Myocyte (in vitro differentiated cells): ENCODE measurements around the gene PDGFRB. TPM values are rescaled to one million over a fixed set of nuclear protein-coding genes. Genes with fewer than 3 reads are reported as not detected.

ENCODE experiments used
- DNase-seq: peaks from one replicate; pipeline ENCODE4 v3.0.0-alpha.2; 2012; ENCODE audit warnings: low read depth
- total RNA-seq: library from RNA; depleted of rRNA; stranded (reverse); fragments of >200 nt; gene quantifications from 2 replicates; pipeline ENCODE4 v1.2.3, GENCODE V29; 2014

The PDGFRB gene
- total RNA-seq, 1 donor from 2014 or later, result 26.1 TPM

DNA sequence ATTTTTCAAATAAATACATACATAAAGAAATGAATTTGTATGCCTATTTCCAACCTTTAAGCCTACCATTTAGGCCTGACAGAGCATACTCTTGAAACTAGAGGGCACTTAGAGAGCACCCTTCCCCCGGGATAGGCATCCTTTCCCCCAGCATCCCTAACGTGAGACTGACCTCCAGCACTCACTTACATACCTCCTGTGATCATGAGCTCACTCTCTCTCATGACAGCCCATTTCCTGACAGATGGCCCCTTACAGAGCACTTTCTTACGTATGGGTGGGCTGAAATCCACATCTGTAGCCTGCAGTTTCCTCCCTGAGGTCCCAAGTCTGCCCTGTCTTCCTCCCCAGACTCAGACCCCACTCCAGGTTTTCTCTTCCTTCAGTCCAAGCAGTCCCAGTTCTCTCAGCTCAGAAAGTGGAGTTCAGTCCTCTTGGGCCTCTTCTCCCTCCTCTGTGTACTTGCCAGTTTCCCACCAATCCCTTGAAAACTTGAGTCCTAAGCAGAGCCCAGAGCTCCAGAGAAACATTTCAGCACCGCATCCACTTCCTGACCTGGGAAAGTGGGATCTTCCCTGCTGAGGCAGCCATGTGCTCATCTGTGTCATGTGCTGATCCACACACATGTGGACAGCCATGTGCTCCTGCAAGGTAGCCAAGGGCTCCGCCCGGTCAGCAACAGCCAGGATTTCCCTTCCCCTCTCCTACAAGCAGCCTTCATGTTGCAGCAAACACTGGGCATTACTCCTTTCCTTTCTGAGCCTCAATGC, 8.8 kb upstream of the PDGFRB start:
- DNase-seq, result no peak

DNA sequence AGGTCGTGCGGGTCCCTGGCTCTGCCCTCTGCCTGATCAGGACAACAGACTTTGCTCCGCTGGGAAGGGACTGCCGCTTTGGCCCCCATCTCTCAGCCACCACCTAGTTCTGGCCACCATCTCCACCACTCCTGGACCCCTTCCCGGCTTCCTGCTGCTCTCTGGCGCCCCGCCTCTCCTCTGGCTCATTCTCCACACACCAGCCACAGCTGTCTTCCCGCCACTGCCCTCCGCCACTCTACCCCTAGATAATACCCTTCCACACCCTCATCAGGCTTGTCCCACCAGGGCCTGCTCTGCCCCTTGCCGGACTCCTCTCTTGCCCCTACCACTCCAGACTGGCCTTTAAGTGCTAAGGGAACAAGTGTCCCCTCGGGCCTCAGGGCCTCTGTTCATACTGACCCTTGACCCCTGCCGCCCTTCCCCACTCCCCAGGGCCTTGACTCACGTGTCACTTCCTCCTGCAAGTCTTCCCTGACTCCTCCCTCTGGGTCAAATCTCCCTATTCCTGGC, 8.0 kb upstream of the PDGFRB start:
- no peak for DNase-seq

DNA sequence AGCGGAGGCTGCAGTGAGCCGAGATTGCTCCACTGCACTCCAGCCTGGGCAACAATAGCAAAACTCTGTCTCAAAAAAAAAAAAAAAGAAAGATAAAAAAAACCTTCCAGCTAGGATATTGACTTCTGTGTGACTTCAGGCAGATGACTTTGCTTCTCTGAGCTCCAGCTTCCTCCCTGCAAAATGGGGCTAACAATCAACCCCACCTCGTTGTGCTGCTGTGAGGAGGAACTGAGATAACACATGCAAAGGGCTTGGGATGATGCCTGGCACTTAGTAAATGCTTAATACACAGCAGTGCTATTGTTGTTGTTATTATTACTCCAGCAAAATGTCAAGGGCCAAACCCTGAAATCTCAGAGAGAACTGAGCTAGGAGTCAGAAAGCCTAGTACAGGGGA, 7.4 kb upstream of the PDGFRB start:
- no peak for DNase-seq

DNA sequence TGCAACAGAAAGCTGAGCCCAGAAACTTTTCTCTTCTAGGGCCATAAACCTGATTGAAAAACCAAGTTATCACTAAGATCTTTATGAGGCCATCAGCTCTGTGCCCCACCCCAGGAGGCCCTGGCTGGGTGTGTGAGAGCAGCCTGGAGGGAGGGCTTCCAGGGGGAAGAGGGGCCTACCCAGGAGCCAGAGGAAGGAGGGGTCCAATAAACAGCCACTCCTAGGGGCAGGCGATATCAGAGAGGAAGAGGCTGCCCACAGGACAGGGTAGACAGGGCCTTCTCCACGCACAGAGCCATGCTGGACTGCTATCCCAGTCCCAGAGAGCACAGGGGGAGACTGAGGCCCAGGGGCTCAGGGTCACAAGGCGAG, 6.5 kb upstream of the PDGFRB start:
- no peak for DNase-seq

DNA sequence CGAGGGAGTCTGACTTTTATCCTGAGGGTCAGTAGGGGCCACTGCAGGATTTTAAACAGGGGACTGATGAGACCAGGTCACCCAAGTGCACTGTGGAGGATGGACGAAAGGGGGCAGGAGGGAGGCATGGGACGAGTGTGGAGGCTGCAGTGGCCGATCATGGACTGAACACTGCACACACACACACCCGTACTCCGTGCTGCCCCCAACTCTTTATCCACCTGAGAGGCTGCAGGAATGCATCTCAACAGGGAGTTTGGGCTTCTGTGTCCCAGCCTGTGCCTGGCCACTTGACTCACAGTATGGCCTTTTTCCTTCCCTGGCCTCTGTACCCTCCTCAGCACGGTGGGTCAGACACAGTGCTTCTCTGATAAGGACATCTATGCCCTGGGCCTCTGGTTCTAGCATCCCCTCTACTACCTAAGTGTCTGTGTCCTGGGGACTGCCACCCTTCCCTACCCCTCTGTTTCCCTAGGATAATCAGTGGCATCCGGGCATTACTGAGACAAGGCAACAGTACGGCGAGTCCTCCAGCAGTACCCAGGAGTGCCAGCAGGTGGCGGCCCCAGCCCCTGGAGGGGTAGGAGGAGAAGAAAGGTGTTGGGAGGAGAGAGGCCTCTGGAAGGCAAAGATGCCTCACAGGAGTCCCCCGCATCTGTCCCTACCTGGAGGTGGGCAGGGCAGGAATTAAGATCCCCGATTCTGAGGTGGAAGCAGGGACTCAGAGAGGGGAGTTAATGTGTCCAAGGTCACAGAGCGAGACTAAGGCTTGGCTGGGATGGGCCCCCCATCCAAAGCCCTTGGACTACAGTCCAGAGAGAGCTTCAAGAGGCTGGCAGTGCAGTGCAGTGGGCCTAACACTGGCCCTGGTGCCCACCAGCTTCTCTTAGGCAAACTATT, 5.8 kb upstream of the PDGFRB start:
- DNase-seq, result peak; percentile 74

DNA sequence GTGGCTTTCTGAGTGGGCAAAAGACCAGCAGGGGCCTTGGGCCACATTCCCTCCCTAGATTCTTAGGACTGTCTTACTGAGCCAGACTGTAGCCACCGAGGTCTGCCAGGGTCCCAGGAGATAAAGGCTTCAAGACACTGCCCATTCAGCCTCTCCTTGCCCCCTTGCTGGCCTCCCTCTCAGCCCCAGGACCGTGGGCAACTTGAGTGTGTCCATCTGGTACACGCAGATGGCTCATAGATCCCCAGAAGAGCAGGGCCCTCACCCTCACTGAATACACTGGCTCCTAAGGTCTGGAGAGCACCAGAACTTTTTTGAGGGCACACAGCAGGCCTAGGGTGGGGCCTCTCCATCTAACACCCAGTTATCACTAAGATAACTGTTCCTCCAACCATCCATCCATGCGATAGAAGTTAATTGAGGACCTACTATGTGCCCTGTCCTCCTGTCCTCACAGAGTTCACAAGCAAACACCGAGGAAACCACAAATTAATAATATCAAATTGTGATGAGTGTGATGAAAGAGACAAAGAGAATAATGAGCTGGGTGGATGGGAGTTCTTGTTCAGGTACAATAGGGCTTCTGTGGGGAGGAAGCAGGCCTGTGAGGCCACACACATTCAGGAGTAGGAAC, 4.9 kb upstream of the PDGFRB start:
- DNase-seq, result no peak

DNA sequence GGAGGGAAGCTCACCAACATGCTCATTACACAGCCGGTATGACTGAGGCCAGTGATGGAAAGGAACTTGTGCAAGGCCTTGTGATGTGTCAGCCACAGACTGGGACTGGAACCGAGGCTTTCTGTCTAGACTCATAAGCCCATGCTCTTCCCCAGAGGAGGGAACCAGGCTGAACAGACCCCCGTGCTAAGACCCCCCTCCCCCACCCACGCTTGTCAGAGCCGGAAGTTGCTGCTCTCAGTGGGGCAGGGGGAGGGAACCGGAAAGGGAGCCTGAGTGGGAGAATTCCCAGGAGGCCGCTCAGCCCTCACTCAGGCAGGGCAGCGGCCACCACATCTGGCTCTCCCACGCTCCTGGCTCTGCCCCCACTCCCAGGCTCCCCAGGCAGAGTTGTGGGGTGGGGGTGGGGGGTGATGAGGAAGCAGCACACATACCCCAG, 4.1 kb upstream of the PDGFRB start:
- DNase-seq, result no peak

DNA sequence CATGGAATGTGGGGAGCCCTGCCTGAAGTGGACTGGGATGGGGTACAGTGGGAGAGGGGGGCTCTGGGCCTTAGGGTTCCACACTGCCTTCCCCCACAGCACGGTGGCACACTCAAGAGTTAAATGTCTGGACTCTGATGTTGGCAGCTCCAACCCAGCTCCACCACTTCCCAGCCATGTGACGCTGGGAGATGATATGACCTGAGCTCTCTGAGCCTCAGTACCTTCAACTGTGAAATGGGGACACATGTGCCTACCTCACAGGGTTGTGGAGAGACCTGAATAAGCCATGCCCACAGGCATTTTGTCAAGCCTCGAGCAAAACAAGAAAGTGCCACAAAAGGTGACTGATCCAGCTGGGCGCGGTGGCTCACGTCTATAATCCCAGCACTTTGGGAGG, 3.4 kb upstream of the PDGFRB start:
- DNase-seq, result no peak

DNA sequence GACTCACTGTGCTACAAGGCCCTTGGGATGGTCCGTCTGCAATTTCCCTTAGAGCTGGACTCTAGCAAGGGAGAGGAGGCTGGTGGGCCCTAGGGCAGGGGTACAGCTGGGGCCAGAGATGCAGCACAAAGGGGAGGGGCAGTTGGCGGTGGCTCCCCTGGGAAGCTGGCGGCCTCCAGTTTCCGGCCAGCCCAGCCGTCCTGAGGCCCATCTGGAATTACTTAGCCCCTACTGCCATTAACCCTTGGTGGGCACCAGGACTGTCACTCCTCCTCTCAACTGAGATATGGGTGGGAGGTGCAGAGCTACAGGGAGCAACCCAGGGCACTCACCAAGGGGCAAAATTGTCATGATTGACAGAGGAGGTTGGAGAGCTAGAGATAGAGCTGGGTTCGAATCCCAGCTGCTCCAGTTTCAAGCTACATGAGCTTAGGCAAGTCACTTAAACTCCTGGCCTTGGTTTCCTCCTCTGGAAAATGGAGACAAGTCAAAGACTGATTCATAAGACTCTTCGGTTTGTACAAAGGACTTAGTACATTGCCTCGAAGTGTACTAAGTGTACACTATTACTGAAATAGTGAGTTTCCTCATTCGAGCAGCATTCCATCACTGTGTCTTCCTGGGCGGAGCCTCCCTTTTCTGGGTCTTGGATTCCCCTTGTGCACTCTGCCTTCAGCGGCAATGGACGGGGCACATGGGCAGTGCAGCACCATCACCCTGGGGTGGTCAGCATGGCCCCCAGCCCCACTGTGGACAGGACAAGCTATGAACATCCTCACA, 2.7 kb upstream of the PDGFRB start:
- no peak for DNase-seq

DNA sequence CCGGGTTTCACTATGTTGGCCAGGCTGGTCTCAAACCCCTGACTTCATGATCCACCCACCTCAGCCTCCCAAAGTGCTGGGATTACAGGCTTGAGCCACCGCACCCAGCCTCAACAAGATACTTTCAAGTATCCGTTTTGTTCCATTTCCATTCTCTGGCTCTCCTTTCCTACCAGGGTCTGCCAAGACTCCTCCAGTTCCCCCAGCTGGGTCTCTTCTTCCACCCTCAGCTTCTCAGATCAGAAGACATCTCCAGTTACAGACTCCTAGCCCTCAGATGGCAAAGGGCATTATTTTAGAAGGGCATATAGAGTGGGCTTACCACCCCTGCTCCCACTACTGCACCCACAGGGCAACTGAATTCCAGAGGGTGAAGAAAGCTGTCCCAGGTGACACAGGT, 1.5 kb upstream of the PDGFRB start:
- DNase-seq, result no peak

DNA sequence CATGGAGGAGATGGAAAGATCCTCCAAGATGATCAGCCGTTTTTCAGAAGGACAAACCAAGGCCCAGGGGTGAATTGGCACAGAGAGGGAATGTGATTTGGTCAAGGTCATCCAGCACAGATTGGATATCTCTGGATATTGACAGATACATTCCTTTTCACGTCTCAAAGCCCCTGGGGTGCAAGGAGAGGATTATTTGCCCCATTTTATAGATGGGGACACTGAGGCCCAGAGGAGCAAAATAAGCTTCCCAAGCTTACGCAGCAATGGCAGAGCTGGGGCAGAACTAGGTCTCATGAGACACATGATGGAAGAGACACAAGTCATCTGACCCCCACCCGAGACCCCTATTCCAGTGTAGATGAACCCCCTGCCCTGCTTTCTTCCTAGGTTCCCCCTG, 895 bp upstream of the PDGFRB start:
- DNase-seq, result no peak

DNA sequence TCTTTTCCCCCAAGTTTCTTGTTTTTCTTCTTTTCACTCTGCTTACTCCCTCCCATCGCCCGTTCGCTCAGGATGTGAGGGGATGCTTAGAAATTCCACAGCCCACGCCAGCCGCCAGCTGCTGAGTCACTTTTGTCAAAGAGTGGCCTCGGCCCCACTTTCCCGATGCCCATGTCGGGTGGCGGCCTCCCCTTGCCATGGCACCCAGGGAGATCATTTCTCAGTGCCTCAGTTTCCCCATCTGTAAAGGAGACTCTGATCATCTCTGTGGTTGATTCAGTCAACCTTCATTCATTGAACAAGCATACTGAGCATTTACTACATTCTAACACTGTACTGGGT, 353 bp upstream of the PDGFRB start:
- no peak for DNase-seq

DNA sequence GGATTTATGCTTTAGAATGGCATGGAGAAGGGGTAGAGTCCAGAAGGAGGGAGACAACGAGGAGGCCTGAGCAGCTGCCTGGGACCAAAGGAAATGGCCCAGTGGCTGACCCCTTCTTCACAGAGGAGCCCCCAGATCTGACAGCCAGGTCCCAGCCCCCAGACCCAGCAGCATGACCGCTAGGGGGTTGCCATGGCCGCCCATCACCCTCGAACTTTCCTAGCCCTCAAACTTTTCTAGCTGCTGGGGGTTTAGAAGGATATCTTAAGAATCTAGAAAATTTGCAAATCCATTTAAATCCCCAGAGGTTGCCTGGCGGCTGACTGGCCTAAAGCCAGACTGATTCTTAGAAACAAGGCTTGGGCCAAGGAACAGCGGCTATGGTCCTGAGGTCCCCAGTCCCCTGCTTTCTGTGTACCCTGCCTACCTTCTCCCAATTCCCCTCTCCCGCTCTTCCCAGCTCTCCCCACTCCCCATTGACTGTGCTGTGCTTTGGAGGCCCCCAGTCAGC, 972 bp downstream of the PDGFRB start:
- no peak for DNase-seq

DNA sequence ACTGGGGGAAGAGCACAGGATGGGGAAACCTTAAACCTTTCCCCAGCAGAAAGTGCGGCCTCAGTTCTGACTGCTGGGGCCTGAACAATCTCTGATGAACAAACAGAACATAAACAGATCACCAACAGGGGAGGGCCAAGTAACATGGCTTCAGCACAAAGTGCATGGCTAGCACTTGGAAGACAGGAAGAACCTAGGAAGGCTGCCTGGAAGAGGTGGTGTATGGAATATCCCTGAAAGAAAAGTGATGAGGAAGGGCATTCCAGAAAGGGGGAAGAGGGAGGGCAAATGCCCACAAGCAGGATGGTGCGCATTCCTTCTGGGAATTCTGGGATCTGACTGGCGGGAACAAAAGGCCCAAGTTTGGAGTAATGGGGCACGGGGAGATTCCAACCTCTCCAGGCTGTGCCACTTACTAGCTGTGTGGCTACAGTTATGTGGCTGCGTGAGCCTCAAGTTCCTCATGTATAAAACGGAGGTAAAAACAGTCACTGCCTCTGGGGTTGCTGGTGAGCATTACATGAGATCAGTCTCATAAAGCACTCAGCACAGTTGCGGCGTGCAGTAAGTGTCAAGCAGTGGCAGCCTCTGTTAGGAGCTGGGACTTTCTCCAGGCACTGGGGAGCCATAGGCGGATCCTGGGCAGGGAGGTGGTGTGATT, 1.6 kb downstream of the PDGFRB start:
- DNase-seq, result peak; percentile 69

DNA sequence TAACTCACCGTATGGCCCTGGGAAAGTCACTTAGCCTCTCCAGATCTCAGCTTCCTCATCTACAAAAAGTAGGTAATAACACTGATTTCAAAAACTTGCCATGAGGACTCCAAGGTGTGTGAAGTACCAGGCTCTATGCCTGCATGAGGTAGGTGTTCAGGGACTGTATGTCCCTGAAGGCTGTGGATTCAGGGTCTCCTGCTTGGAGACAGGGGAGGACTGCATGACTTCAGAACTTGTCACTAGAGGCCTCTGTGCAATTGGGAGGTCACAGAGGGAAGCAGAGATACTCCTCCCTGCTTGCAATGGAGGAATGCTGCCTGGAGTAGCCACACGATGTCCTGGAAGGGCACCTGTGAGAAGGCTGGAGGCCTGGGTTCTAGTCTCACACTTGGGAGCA, 2.2 kb downstream of the PDGFRB start:
- no peak for DNase-seq

DNA sequence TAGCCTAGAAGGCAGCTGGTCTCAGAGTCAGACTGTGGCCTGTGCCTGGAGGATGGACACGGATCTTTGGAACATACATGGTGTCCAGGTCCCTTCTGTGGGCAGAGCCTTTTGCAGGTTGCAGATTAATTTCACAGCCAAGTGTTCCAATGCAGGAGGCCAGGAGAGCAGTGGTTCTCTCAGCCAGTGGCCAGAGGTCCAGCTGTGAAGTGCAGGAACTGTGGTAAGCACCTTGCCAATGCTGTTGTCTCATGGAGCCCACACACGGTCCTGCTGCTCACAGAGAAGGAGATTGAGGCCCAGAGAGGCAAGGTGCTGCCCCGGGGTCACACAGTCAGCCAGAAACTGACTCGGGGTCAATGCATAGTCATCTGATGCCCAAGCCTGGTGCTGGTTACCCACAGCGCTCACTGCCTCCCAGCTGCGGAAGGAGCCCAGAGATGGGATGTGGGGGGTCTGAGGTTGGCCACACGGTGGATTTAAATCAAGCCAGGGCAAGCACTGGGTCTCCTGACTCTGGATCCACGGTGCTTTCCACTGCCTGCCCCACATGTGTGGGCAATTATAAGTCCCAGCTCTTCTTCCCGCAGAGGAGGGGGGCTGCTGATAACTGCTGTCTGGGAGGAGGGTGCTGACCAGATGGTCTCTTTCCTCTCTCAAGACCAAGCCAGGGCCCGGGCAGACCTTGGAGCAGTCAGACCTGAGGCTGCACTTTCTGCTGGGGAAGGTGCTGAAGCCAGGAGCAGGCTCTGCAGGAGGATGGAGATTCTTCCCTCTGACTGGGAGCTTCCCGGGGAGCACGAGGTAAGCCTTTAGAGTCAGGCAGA, 2.8 kb downstream of the PDGFRB start:
- no peak for DNase-seq

DNA sequence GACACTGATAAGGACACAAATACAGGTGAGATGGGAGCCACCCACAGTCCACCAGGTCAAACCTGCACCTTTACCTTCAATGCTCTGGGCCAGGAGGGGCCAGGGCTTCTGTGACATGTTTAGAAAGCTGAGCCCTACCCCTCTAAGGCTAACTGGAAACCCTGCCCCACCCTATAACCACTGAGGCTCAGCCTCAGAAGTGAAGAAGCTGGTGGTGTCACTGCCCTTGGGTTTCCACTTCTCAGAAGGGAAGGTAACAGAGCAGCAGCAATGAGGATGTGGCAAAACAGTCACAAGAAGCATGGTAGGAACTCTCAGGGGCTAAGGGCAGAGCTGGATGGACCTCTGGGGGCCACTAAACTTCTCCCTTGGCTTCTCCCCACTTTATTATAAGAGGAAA, 6.0 kb downstream of the PDGFRB start:
- no peak for DNase-seq

DNA sequence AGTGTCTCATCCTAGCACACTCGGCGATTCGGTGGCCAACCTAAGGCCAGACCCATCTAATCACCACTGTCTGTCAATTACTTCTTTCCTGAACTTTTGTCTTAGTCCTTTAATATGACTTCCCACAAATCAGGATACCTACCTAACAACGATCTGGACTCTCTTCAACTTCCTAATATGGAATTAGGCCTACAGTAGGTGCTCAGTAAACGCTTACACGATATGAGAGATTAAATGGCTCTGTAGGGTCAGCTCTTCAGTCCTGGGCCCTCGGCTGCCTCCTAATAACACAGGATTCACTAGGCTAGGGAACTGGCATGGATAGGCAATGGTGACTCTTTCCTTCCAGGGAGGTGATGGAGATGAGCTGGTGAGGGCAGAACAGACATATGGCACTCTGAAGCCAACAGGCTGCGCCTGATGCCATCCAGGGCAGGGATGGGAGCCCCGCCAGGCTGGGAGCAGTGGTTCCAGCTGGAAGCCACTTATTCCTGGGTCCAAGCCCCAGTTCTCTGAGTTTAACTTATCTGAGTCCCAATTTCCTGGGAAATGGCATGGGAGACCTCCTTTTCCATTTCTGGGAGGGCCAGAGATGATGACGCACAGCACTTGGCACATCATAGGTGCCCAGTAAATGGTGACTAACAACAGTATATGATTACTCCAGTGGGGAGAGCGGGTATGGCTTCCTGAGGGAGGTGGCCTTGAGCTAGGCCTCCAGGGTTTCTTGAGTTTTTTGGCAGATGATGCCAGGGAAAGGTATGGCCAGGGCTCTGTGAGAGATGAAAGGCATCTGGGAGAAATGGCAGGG, 7.3 kb downstream of the PDGFRB start:
- no peak for DNase-seq

DNA sequence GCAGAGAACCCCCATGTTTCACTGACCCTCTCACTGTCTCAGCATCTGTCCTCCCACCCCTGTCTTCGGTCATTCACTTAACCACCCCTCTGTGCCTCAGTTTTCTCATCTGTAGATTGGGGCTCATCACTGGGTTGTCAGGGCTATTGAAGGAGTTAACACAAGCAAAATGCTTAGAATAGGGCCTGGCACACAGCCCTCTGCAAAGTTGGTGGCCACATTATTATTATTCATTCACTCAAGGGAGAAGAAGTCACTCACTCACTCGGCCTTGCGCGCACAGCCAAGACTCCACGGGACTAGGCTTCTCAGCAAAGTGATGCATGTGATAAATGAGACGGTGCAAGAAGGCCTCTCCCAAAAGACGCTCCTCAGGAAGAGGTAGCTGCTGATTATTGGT, 8.0 kb downstream of the PDGFRB start:
- DNase-seq, result no peak
